Measurements from ENCODE around the gene CEP78.
A peak's percentile ranks its signal among the peaks of the same experiment; 100 is the strongest.

Gene CEP78

GRCh38 chr9:78311886-78312524, 76.1 kb downstream of the CEP78 start:
- H3K27ac ChIP-seq = peak overlapping the region; percentile 82

GRCh38 chr9:78314550-78314949, 78.7 kb downstream of the CEP78 start:
- peak overlapping the region; percentile 68 for H3K27ac ChIP-seq
- TF ChIP-seq CTCF (conservative IDR thresholded peaks at IDR 0.05) (no peak), ZFX (IDR thresholded peaks at IDR 0.05) (no peak)

More at GRCh38 chr9:78311886-78312524, 76.1 kb downstream of the CEP78 start:
- TF ChIP-seq CTCF (conservative IDR thresholded peaks at IDR 0.05) (no peak), ZFX (IDR thresholded peaks at IDR 0.05) (no peak)

GRCh38 chr9:78314953-78315870, 79.3 kb downstream of the CEP78 start:
- peak overlapping the region; percentile 68 for H3K27ac ChIP-seq

GRCh38 chr9:78316166-78316892, 80.5 kb downstream of the CEP78 start:
- peak overlapping the region; percentile 68 for H3K27ac ChIP-seq
- no peak for TF ChIP-seq ZFX (IDR thresholded peaks at IDR 0.05)
- no peak for TF ChIP-seq CTCF (conservative IDR thresholded peaks at IDR 0.05)

More at GRCh38 chr9:78314953-78315870, 79.3 kb downstream of the CEP78 start:
- TF ChIP-seq ZFX (IDR thresholded peaks at IDR 0.05) = no peak
- no peak for TF ChIP-seq CTCF (conservative IDR thresholded peaks at IDR 0.05)

- H3K27ac ChIP-seq = no peak overlapping the region
- TF ChIP-seq CTCF (conservative IDR thresholded peaks at IDR 0.05) (no peak), ZFX (IDR thresholded peaks at IDR 0.05) (no peak)
These were observed 83.5 kb downstream of the CEP78 start for GRCh38 chr9:78319197-78320029.

GRCh38 chr9:78320030-78320693, 84.3 kb downstream of the CEP78 start:
- no peak overlapping the region for H3K27ac ChIP-seq
- no peak for TF ChIP-seq CTCF (conservative IDR thresholded peaks at IDR 0.05)
- no peak for TF ChIP-seq ZFX (IDR thresholded peaks at IDR 0.05)

All from C4-2B (cell line).